SK-N-SH (cell line): ENCODE data around the gene PARD3B. TPM values are rescaled to one million over a fixed set of nuclear protein-coding genes. Genes with fewer than 3 reads are reported as not detected.

Source experiments
- CTCF ChIA-PET: fragments of 300-600, 350-600 bp; formaldehyde crosslinking; extraction: SDS; loops from one replicate; lab custom pipeline; 2021; lab: Yijun Ruan, JAX
- POLR2A ChIA-PET: fragments of 350-600 bp; sonication (Branson Sonifier 250); formaldehyde crosslinking; extraction: SDS; loops from one replicate; lab custom pipeline; 2020; ENCODE audit warnings: antibody characterized with exemption, inconsistent platforms; lab: Yijun Ruan, JAX
- DNase-seq: peaks from one replicate; pipeline ENCODE4 v3.0.0; 2012
- H2AFZ ChIP-seq: fragments of 200-600 bp; sonication (generic); 2 replicates; pipeline ENCODE4 v1.8.1; 2016; ENCODE audit warnings: antibody characterized with exemption, mild to moderate bottlenecking, low read depth
- H3F3A ChIP-seq: fragments of 200-600 bp; sonication (generic); replicated peaks from 2 replicates; pipeline ENCODE3; 2016; ENCODE audit warnings: antibody characterized with exemption, mild to moderate bottlenecking; ENCODE audit not compliant: insufficient read depth
- H3K27ac ChIP-seq, 2 experiments: fragments of 200-500 bp in 1 of 2; fragments of 200-600 bp in 1 of 2; sonication (Bioruptor generic) in 1 of 2; sonication (generic), shearing (Covaris generic) in 1 of 2; 2 replicates each; pipeline versions ENCODE4 v1.5.1 to v1.6.1; 2014 to 2016; ENCODE audit warnings: low read depth in 2 of 2, inconsistent platforms in 1 of 2, low read length in 1 of 2, mild to moderate bottlenecking in 1 of 2, mixed read lengths in 1 of 2
- H3K27me3 ChIP-seq: fragments of 200-600 bp; sonication (generic), shearing (Covaris generic); 2 replicates; pipeline ENCODE4 v1.6.1; 2016; ENCODE audit warnings: mixed run types; ENCODE audit not compliant: insufficient read depth
- H3K36me3 ChIP-seq, 2 experiments: fragments of 200-500 bp in 1 of 2; fragments of 200-600 bp in 1 of 2; sonication (Bioruptor generic) in 1 of 2; sonication (generic) in 1 of 2; replicated peaks in 1 of 2; 2 replicates each; pipeline versions ENCODE3 to v1.5.1; 2014 to 2016; ENCODE audit warnings: low read length in 1 of 2, mild to moderate bottlenecking in 1 of 2; ENCODE audit not compliant: insufficient read depth in 2 of 2, control insufficient read depth in 1 of 2
- H3K4me1 ChIP-seq, 2 experiments: fragments of 200-500 bp in 1 of 2; fragments of 200-600 bp in 1 of 2; sonication (Bioruptor generic) in 1 of 2; sonication (generic), shearing (Covaris generic) in 1 of 2; 2 replicates each; pipeline versions ENCODE4 v1.5.1 to v1.6.1; 2014 to 2016; ENCODE audit warnings: low read depth in 1 of 2, low read length in 1 of 2, mixed run types in 1 of 2; ENCODE audit not compliant: insufficient read depth in 2 of 2, control insufficient read depth in 1 of 2
- H3K4me2 ChIP-seq: fragments of 200-600 bp; sonication (generic), shearing (Covaris generic); 2 replicates; pipeline ENCODE4 v1.6.1; 2017; ENCODE audit warnings: mixed run types
- H3K4me3 ChIP-seq, 2 experiments: fragments of 200-500 bp in 1 of 2; fragments of 200-600 bp in 1 of 2; sonication (Bioruptor generic) in 1 of 2; sonication (generic), shearing (Covaris generic) in 1 of 2; 2 replicates each; pipeline versions ENCODE4 v1.5.1 to v1.8.1; 2014 to 2016; ENCODE audit warnings: low read depth in 2 of 2, inconsistent platforms in 1 of 2, low read length in 1 of 2, mild to moderate bottlenecking in 1 of 2, mixed read lengths in 1 of 2, moderate library complexity in 1 of 2
- H3K79me2 ChIP-seq: fragments of 200-600 bp; sonication (generic); 2 replicates; pipeline ENCODE4 v1.8.1; 2017; ENCODE audit warnings: mild to moderate bottlenecking; ENCODE audit not compliant: insufficient read depth
- H3K9ac ChIP-seq: fragments of 200-600 bp; sonication (generic); 2 replicates; pipeline ENCODE4 v1.6.1; 2017; ENCODE audit warnings: mixed run types
- H3K9me2 ChIP-seq: fragments of 200-600 bp; sonication (generic); 2 replicates; pipeline ENCODE4 v1.6.1; 2017; ENCODE audit warnings: mixed run types
- H3K9me3 ChIP-seq: fragments of 200-600 bp; sonication (generic); 2 replicates; pipeline ENCODE4 v1.6.1; 2017; ENCODE audit warnings: mixed run types, mild to moderate bottlenecking, moderate library complexity
- H4K20me1 ChIP-seq: fragments of 200-600 bp; sonication (generic); 2 replicates; pipeline ENCODE4 v1.6.1; 2017; ENCODE audit warnings: mild to moderate bottlenecking, mixed run types; ENCODE audit not compliant: insufficient read depth
- CTCF ChIP-seq: fragments of 200-600 bp; sonication (generic); IDR thresholded peaks from 2 replicates; pipeline ENCODE4 v1.6.1; 2017; ENCODE audit warnings: antibody characterized with exemption, mild to moderate bottlenecking, moderate library complexity
- EP300 ChIP-seq, 2 experiments: IDR thresholded peaks; 2 replicates each; pipeline versions ENCODE4 v1.4.0 to v1.6.1; 2012; ENCODE audit warnings: borderline replicate concordance in 1 of 2, low read depth in 1 of 2, low read length in 1 of 2
- EZH2phosphoT487 ChIP-seq: fragments of 200-600 bp; sonication (generic); IDR thresholded peaks from 2 replicates; pipeline ENCODE4 v1.6.1; 2017; ENCODE audit warnings: low read depth, mixed run types, mild to moderate bottlenecking, antibody characterized with exemption, moderate library complexity, borderline replicate concordance
- FOXM1 ChIP-seq: IDR thresholded peaks from 2 replicates; pipeline ENCODE4 v1.4.0; 2012; ENCODE audit warnings: low read depth, mild to moderate bottlenecking
- GABPA ChIP-seq: IDR thresholded peaks from 2 replicates; pipeline ENCODE4 v1.4.0; 2012; ENCODE audit warnings: low read depth, mild to moderate bottlenecking
- IRF3 ChIP-seq: fragments of 150-350 bp; IDR thresholded peaks from 2 replicates; pipeline ENCODE4 v1.6.1; 2016; ENCODE audit warnings: mild to moderate bottlenecking, low read depth, low read length
- JUND ChIP-seq: IDR thresholded peaks from 2 replicates; pipeline ENCODE4 v1.4.0; 2012
- MXI1 ChIP-seq: IDR thresholded peaks from 2 replicates; pipeline ENCODE4 v1.6.1; 2012; ENCODE audit warnings: mild to moderate bottlenecking, low read depth, low read length, improper control_type of control experiment
- PBX3 ChIP-seq: IDR thresholded peaks from 2 replicates; pipeline ENCODE4; 2012
- REST ChIP-seq: IDR thresholded peaks from 2 replicates; pipeline ENCODE4 v1.6.1; 2012; ENCODE audit warnings: mild to moderate bottlenecking, low read depth, low read length, moderate library complexity
- RFX5 ChIP-seq: IDR thresholded peaks from 2 replicates; pipeline ENCODE4 v1.6.1; 2012; ENCODE audit warnings: mild to moderate bottlenecking, improper control_type of control experiment, low read length
- RXRA ChIP-seq: IDR thresholded peaks from 2 replicates; pipeline ENCODE4 v1.4.0; 2012; ENCODE audit warnings: low read depth, mild to moderate bottlenecking, borderline replicate concordance
- YY1 ChIP-seq: IDR thresholded peaks from 2 replicates; pipeline ENCODE4 v1.4.0; 2012; ENCODE audit warnings: low read depth, mild to moderate bottlenecking
- WGBS: methylation state at CpG from one replicate; pipeline ENCODE4 v1.1.6; 2017; ENCODE audit warnings: low lambda C conversion rate; 5-methylcytosine and 5-hydroxymethylcytosine counted together
- polyA plus RNA-seq, 3 experiments: library from polyadenylated mRNA; depleted of rRNA; stranded (reverse); fragments of >200 nt; gene quantifications; 2 replicates each; pipeline ENCODE4 v1.2.3, GENCODE V29; 2012

The PARD3B gene
- polyA plus RNA-seq, 1 of the 3 experiments (the other 2 are of a cell fraction), result 0.87 TPM

GRCh38 chr2:204533629-204534370 lies 11.5 kb upstream of the PARD3B start (continued):
- TF ChIP-seq REST (no peak), PBX3 (no peak), EZH2phosphoT487 (no peak), RFX5 (no peak), RXRA (no peak), YY1 (no peak), GABPA (no peak), MXI1 (no peak), CTCF (no peak), EP300 (IDR thresholded peaks at IDR 0.05; ENCODE audit: borderline replicate concordance in 1 of 2, low read depth in 1 of 2, low read length in 1 of 2) (no peak)

GRCh38 chr2:204535356-204535755 lies 9.9 kb upstream of the PARD3B start:
- Histone ChIP-seq H3K4me1 (peaks cover 0 to 7% of the 10 kb centered on the region in 2 experiments; a peak in 2 of 4 replicates), H2AFZ (no peak overlapping the region), H4K20me1 (no peaks in the 10 kb centered on the region), H3K9me3 (no peaks in the 10 kb centered on the region), H3K4me2 (no peak overlapping the region), H3K36me3 (no peaks in the 10 kb centered on the region), H3F3A (no peaks in the 10 kb centered on the region), H3K9me2 (no peaks in the 10 kb centered on the region), H3K27ac (no peak overlapping the region), H3K27me3 (no peaks in the 10 kb centered on the region), H3K79me2 (no peaks in the 10 kb centered on the region), H3K9ac (no peak overlapping the region), H3K4me3 (no peak overlapping the region)
- TF ChIP-seq IRF3 (no peak), EP300 (IDR thresholded peaks at IDR 0.05; ENCODE audit: borderline replicate concordance in 1 of 2, low read depth in 1 of 2, low read length in 1 of 2) (no peak), FOXM1 (no peak), JUND (no peak)
- WGBS, result 76% methylated on average over 3 of the region's 3 CpGs
- ChIA-PET POLR2A (no interaction called here), CTCF (no interaction called here)
- no peak for DNase-seq
